ENCODE data around the gene CAMK2A. TPM values are rescaled to one million over a fixed set of nuclear protein-coding genes. Genes with fewer than 3 reads are reported as not detected.

The CAMK2A gene
- total RNA-seq, 3 donors from 2014 or later (not counting 1 experiment from before 2014, with no cell fraction given), result 0.38 TPM; not detected in 2

GRCh38 chr5:150281987-150282386, 7.6 kb downstream of the CAMK2A start:
- Mint-ChIP-seq H3K4me3 (no peak overlapping the region), H3K27ac (no peak overlapping the region), H3K9me3 (no peaks in the 10 kb centered on the region), H3K36me3 (no peaks in the 10 kb centered on the region), H3K27me3 (ENCODE audit: low read depth in 2 of 2) (peaks cover 0 to 10% of the 10 kb centered on the region in 2 donors), H3K4me1 (no peaks in the 10 kb centered on the region)
- WGBS (ENCODE audit: insufficient coverage), result 82% methylated on average over 7 of the region's 8 CpGs
- Histone ChIP-seq H3K36me3 (ENCODE audit: control insufficient read depth, insufficient read depth, low read length) (no peaks in the 10 kb centered on the region), H3K4me1 (ENCODE audit: control insufficient read depth, insufficient read depth, low read length) (no peaks in the 10 kb centered on the region), H3K9me3 (ENCODE audit: control insufficient read depth, insufficient read depth, low read length) (no peaks in the 10 kb centered on the region), H3K4me3 (ENCODE audit: low read length) (no peak overlapping the region), H3K27me3 (ENCODE audit: control insufficient read depth, insufficient read depth, low read length) (no peaks in the 10 kb centered on the region), H3K27ac (ENCODE audit: low read length) (no peak overlapping the region)
- TF ChIP-seq, protein P1, sequence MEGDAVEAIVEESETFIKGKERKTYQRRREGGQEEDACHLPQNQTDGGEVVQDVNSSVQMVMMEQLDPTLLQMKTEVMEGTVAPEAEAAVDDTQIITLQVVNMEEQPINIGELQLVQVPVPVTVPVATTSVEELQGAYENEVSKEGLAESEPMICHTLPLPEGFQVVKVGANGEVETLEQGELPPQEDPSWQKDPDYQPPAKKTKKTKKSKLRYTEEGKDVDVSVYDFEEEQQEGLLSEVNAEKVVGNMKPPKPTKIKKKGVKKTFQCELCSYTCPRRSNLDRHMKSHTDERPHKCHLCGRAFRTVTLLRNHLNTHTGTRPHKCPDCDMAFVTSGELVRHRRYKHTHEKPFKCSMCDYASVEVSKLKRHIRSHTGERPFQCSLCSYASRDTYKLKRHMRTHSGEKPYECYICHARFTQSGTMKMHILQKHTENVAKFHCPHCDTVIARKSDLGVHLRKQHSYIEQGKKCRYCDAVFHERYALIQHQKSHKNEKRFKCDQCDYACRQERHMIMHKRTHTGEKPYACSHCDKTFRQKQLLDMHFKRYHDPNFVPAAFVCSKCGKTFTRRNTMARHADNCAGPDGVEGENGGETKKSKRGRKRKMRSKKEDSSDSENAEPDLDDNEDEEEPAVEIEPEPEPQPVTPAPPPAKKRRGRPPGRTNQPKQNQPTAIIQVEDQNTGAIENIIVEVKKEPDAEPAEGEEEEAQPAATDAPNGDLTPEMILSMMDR (IDR thresholded peaks at IDR 0.05), result no peak
- DNase-seq (no peak), ATAC-seq (no peak)
- intact Hi-C loops (cut with micrococcal nuclease), result no loop called here

- no peaks in the 10 kb centered on the region for H3K36me3 ChIP-seq (ENCODE audit: control insufficient read depth, insufficient read depth, low read length)
Observed at GRCh38 chr5:150279330-150280020, 10.1 kb downstream of the CAMK2A start.

GRCh38 chr5:150278916-150279315, 10.7 kb downstream of the CAMK2A start:
- Histone ChIP-seq H3K4me3 (ENCODE audit: low read length) (no peak overlapping the region), H3K4me1 (ENCODE audit: control insufficient read depth, insufficient read depth, low read length) (no peaks in the 10 kb centered on the region), H3K27ac (ENCODE audit: low read length) (no peak overlapping the region), H3K36me3 (ENCODE audit: control insufficient read depth, insufficient read depth, low read length) (no peaks in the 10 kb centered on the region), H3K9me3 (ENCODE audit: control insufficient read depth, insufficient read depth, low read length) (no peaks in the 10 kb centered on the region), H3K27me3 (ENCODE audit: control insufficient read depth, insufficient read depth, low read length) (no peaks in the 10 kb centered on the region)
- no peak for ATAC-seq
- peaks cover 0 to 14% of the 10 kb centered on the region in 2 donors for H3K27me3 Mint-ChIP-seq (ENCODE audit: low read depth in 2 of 2)
- TF ChIP-seq, protein P1 (IDR thresholded peaks at IDR 0.05), result no peak
- intact Hi-C loops (cut with micrococcal nuclease), result no loop called here
- no peak for DNase-seq
- no peak overlapping the region for H3K27ac Mint-ChIP-seq
- no peaks in the 10 kb centered on the region for H3K4me1 Mint-ChIP-seq
- no peak overlapping the region for H3K4me3 Mint-ChIP-seq
- no peaks in the 10 kb centered on the region for H3K9me3 Mint-ChIP-seq
- H3K36me3 Mint-ChIP-seq, result no peaks in the 10 kb centered on the region
- WGBS (ENCODE audit: insufficient coverage), result 91% methylated on average over 6 of the region's 6 CpGs

More at GRCh38 chr5:150279330-150280020, 10.1 kb downstream of the CAMK2A start:
- Histone ChIP-seq H3K27me3 (ENCODE audit: control insufficient read depth, insufficient read depth, low read length) (no peaks in the 10 kb centered on the region), H3K4me3 (ENCODE audit: low read length) (no peak overlapping the region), H3K27ac (ENCODE audit: low read length) (no peak overlapping the region), H3K9me3 (ENCODE audit: control insufficient read depth, insufficient read depth, low read length) (no peaks in the 10 kb centered on the region), H3K4me1 (ENCODE audit: control insufficient read depth, insufficient read depth, low read length) (no peaks in the 10 kb centered on the region)
- ATAC-seq (no peak), DNase-seq (no peak)
- WGBS (ENCODE audit: insufficient coverage), result 81% methylated on average over 12 of the region's 13 CpGs
- TF ChIP-seq, protein P1 (IDR thresholded peaks at IDR 0.05), result no peak
- H3K4me3 Mint-ChIP-seq, result no peak overlapping the region
- no peaks in the 10 kb centered on the region for H3K4me1 Mint-ChIP-seq
- intact Hi-C loops (cut with micrococcal nuclease), result no loop called here
- no peaks in the 10 kb centered on the region for H3K9me3 Mint-ChIP-seq
- no peak overlapping the region for H3K27ac Mint-ChIP-seq
- H3K36me3 Mint-ChIP-seq, result no peaks in the 10 kb centered on the region
- peaks cover 0 to 14% of the 10 kb centered on the region in 2 donors for H3K27me3 Mint-ChIP-seq (ENCODE audit: low read depth in 2 of 2)
